Measurements from ENCODE around the gene POFUT1.

The POFUT1 gene

GRCh38 chr20:32163951-32164350 is 43.7 kb upstream of the POFUT1 start:
- peaks cover 11 to 73% of the 10 kb centered on the region in 2 experiments; a peak in 2 of 3 replicates for H3K36me3 ChIP-seq (ENCODE audit: control insufficient read depth in 2 of 2, insufficient read depth in 1 of 2, low read length in 2 of 2)
- H3K4me1 ChIP-seq (ENCODE audit: control insufficient read depth, insufficient read depth, low read length), result peaks cover 6% of the 10 kb centered on the region
- no peaks in the 10 kb centered on the region for H3K9me3 ChIP-seq (ENCODE audit: control insufficient read depth, insufficient read depth, low read depth, low read length)
- ChIA-PET CTCF (no interaction called here), POLR2A (no interaction called here)
- no peak overlapping the region for H3K27ac ChIP-seq (ENCODE audit: extremely low read depth, low read depth, low read length)
- H3K4me3 ChIP-seq (ENCODE audit: low read depth, low read length), result no peak overlapping the region
- TF ChIP-seq YY2 (tag by site-specific recombination; IDR thresholded peaks at IDR 0.05) (no peak), ZNF776 (tag by site-specific recombination; IDR thresholded peaks at IDR 0.05; ENCODE audit: borderline replicate concordance) (no peak), ZNF76 (tag by site-specific recombination; IDR thresholded peaks at IDR 0.05; ENCODE audit: borderline replicate concordance, low read depth) (no peak), GFI1B (tag by site-specific recombination; IDR thresholded peaks at IDR 0.05) (no peak), ZNF341 (tag by site-specific recombination; IDR thresholded peaks at IDR 0.05; ENCODE audit: low read depth) (no peak), ZNF621 (tag by site-specific recombination; IDR thresholded peaks at IDR 0.05) (no peak), ZNF335 (tag by site-specific recombination; conservative IDR thresholded peaks at IDR 0.05) (no peak), ZNF521 (tag by site-specific recombination; IDR thresholded peaks at IDR 0.05) (no peak), KLF1 (tag by site-specific recombination; IDR thresholded peaks at IDR 0.05) (no peak), ZNF280C (tag by site-specific recombination; IDR thresholded peaks at IDR 0.05) (no peak), ZNF624 (tag by site-specific recombination; IDR thresholded peaks at IDR 0.05) (no peak), ZNF132 (tag by site-specific recombination; IDR thresholded peaks at IDR 0.05; ENCODE audit: borderline replicate concordance) (no peak), ZNF791 (tag by site-specific recombination; IDR thresholded peaks at IDR 0.05) (no peak), ZBTB48 (tag by site-specific recombination; IDR thresholded peaks at IDR 0.05) (no peak), ZNF654 (tag by site-specific recombination; IDR thresholded peaks at IDR 0.05; ENCODE audit: low read depth) (no peak)

- TF ChIP-seq ZNF37A (tag by site-specific recombination; IDR thresholded peaks at IDR 0.05), result no peak
- no peak for TF ChIP-seq ZBTB21 (tag by site-specific recombination; IDR thresholded peaks at IDR 0.05)
- TF ChIP-seq ZNF544 (tag by site-specific recombination; IDR thresholded peaks at IDR 0.05), result no peak
- TF ChIP-seq HOXA7 (CRISPR knock-in tag; IDR thresholded peaks at IDR 0.05; ENCODE audit: borderline replicate concordance), result no peak
- no peak for TF ChIP-seq KLF10 (tag by site-specific recombination; IDR thresholded peaks at IDR 0.05)
- no peak for TF ChIP-seq ZNF19 (tag by site-specific recombination; IDR thresholded peaks at IDR 0.05; ENCODE audit: low read depth)
- no peak for TF ChIP-seq ATF2 (tag by site-specific recombination; IDR thresholded peaks at IDR 0.05; ENCODE audit: low read depth)
- ChIA-PET CTCF (no interaction called here), POLR2A (no interaction called here)
Observed at GRCh38 chr20:32164984-32165735, 42.5 kb upstream of the POFUT1 start.

More at GRCh38 chr20:32164984-32165735, 42.5 kb upstream of the POFUT1 start:
- no peak overlapping the region for H3K4me3 ChIP-seq (ENCODE audit: low read depth, low read length)
- H3K4me1 ChIP-seq (ENCODE audit: control insufficient read depth, insufficient read depth, low read length), result peaks cover 6% of the 10 kb centered on the region
- H3K36me3 ChIP-seq (ENCODE audit: control insufficient read depth in 2 of 2, insufficient read depth in 1 of 2, low read length in 2 of 2), result peaks cover 11 to 61% of the 10 kb centered on the region in 2 experiments; a peak in 2 of 3 replicates
- no peak overlapping the region for H3K27ac ChIP-seq (ENCODE audit: extremely low read depth, low read depth, low read length)
- H3K9me3 ChIP-seq (ENCODE audit: control insufficient read depth, insufficient read depth, low read depth, low read length), result no peaks in the 10 kb centered on the region
